HG02798 (cell line): ENCODE data around the gene INMT.
A peak's percentile ranks its signal among the peaks of the same experiment; 100 is the strongest.

Source experiments
- ATAC-seq: cut with Tn5 transposase; IDR thresholded peaks from one replicate; pipeline ENCODE4 v1.9.1; 2021; ENCODE audit warnings: mild to moderate bottlenecking; ENCODE audit not compliant: unreplicated experiment, poor library complexity

Gene INMT

DNA sequence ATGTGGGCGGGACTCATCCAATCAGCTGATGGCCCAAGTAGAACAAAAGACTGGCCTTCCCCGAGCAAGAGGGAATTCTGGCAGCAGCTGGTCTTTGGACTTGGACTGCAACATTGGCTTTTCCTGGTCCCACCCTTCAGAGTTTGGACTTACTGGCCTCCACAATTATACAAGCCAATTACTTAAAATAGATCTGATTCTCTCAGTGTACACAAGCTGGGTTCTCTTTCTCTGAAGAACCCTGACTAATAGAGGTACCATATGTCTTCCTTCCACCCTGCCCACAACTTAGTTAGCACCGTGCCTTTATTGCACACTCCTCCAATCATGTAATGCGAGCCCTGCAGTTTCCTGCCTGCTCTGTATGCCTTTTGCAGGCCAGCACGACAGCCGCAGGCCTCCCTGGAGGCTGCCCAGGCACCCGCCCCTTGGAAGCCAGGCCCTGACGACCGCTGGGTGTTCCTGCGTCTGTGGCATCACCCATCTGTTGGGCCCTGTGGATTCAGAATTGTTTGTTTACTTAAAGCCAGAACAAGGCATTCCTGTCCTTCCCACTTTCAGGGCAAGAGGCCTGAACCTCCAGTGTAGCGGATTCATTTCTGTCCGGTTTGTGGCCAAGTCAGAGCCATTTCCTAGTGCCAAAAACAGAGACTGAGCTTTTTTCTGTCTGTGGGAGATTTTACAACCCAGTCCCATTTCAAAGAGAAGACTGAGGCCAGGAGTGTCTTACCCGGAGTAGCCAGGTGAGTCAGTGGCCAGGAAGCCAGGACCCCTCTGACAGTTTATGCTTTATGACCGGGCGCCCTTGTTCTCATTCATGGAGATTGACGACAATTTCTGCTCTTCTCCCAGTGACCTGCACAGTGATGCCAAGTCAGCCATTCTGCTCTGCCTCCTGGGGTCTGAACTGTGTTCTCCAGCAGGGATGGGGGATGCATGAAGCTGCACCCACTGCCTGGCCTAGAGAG is 968 bp upstream of the INMT start:
- no peak for ATAC-seq

GRCh38 chr7:30752484-30752883 is 549 bp downstream of the INMT start:
- ATAC-seq, result no peak

DNA sequence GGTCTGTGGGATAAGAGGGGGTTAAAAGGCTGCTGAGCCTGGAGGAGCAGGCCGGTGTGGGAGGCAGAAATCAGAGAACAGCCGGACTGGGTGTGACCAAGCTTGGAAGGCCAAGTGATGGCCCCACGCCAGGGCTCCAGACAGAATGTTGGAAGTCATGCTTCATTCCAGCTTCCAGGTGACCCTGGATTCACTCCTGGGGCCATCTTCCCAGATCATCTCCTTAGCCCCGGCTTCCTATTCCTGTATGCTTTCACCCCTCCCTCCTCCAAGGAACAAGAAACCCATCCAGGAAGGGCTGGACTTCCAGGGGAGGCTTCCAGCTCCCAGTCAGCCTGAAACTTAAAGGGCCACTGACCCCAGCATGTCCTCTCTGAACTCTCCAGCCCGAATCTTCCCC is 1.0 kb downstream of the INMT start:
- ATAC-seq, result no peak

DNA sequence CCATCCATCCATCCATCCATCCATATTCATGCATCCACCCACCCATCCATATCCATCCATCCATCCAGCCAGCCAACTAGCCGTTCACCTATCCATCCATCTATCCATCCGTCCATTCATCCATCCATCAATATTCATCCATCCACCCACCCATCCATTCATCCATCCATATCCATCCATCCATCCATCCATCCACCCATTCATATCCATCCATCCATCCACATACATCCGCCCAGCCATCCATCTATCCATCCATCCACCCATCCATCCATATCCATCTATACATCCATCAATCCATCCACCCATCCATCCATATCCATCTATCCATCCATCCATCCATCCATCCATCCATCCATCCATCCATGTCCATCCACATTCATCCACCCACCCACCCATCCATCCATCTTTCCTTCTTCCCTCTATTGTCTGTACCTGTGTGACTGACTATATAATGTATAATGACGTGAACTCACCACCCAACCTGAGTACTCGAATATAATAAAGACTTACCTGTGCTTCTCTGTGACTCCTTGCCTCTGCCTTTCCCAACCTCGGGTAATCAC is 2.5 kb downstream of the INMT start:
- ATAC-seq, result no peak

- no peak for ATAC-seq
Observed at GRCh38 chr7:30755384-30756154, 3.6 kb downstream of the INMT start.

DNA sequence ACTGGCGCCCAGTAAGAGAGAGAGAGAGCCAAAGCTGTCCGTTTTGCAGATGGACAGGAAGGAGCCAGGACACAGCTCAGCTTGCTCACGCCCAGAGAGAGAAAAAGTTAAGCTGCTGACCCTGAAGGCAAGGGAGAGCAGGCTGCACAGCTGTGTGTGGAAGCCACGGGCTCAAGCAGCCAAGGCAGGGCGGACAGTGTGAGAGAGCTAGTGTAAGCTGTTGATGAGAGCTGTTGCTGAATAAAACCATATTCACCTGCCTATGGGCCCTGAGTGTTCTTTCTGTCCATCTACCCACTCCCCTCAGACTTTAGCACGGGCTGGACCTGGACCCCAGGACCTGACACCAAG is 5.4 kb downstream of the INMT start:
- ATAC-seq, result no peak

DNA sequence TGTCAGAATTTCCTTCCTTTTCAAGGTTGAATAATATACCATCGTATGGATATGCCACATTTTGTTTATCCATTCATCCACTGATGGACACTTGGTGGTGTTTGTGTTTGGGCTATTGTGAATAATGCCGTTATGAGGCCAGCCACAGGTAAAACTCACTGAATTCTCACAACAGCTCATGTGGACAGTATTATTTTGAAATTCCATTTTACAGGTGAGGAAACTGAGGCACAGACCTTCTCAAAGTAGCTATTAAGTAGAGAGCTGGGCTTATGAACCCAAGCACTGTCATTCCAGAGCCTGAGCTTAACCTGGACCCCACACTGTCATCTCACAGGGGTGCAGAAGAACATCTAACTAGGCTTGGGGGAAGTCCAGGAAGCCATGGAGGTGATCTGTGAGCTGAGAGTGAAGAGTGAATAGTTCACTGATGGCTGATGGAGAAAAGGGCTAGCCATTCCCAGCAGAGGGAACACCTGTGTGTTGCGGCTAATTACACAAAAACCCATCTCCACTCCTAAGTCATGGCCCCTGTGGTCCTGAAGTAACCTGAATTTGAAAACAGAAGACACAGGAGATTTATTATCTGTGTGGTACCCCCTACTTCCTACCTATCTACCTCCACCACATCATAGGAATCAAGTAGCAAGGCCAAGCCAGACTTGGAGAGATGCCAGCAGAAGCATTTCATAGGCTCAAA is 8.7 kb downstream of the INMT start:
- ATAC-seq, result no peak

DNA sequence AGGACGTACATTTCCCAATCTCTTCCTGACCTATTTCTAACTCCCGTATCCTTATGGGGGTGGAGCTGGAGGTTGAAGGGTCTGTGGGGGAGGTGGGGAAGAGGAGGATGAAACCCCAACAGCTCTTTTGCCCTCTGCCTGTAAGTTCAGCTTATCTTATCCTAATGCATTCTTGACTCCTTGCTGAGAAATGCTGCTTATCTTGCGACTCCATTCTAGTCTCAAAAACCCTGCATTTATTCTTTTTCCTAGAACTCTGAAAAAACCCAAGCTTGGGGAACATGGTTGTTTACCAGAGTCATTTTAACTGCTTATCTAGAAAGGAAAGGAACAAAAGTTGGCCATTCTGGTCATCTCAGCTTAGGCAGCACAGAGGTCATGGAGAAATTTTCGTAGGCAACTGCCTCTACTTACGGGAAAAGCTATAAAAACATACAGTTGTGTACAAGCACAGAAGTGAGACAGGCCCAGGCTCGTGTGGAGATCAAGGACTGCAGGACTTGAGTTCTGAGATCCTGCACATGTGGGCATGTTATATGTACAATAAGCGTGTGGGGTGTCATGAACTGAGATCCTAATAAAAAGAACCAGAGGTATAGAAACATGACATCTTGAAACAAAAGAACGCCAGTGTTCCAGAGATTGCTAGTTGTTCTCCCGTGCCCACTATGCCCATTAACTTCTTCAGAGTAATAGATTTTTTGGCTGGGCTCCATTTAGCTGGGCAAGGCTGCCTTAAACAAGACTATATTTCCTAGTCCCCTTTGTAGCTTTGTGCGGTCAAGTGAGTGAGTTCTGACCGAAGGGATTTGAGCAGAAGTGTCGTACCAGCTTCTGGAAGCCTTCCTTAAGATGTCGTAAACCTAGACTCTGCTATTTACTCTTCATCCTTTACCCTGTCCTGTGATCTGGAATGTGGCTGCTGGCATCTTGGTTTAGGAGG is 9.6 kb downstream of the INMT start:
- ATAC-seq, result no peak

- ATAC-seq, result peak; percentile 99
Observed at GRCh38 chr7:30764030-30764975, 12.4 kb downstream of the INMT start.

DNA sequence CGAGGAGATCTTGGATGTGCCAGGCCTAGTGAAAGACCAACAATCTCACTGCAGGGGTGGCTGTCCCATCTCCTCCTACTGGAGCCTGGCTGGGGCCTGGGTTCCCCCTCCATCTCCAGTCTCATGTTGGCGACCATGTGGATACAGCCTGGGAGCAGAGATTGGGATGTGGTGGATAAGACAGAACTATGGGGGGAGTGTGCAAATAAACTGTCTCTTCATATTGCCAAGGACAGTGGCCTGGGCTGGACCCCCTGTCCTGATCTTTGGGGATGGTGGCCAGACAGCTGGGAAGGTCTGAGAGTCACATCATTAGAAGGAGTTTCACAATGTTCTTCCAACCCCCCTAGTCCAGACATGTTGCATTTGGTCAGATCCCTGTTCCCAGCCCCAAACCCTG is 13.5 kb downstream of the INMT start:
- ATAC-seq, result no peak

DNA sequence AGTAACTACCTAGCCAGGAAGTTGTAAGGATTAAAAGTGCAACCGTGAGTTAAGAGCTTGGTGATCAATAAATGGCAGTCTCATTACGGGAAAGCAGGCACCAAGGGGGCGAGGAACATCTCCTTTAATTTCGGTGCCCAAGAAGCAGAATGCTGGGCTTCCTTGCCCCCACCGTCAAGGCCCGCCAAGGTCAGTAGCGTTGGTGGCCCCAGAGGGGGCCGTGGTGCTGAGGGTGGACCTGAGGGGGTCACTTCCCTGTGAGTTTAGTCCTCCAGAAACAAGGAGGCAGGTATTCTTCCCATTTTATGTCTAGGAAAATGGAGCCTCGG is 18.9 kb downstream of the INMT start:
- ATAC-seq, result no peak

- ATAC-seq, result peak; percentile 94
Observed at GRCh38 chr7:30771174-30771879, 19.4 kb downstream of the INMT start, which contains the start of gene MINDY4. TSS of gene MINDY4 (plus strand) at chr7:30771417. CDS start at chr7:30771494, 77 bp downstream.

- ATAC-seq, result no peak
Observed at GRCh38 chr7:30771880-30772425, 20.0 kb downstream of the INMT start.

DNA sequence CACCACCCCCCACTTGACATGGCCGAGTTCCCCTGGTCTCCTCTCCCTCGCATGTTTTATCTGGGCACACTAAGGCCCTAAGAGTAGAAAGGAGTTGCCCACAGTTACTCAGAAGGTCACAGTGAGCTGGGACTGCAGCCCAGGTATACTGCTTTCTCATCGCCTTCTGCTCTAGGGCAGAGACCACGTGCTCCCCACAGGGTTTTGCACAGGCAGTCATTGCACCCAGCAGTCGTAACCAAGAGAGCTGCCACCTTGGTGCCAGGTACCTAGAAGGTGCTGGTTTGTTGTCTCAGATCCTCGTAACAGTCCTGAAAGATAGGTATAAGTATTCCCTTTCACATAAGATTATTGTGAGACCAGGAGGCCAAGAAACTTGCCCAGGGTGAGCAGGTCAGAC is 21.0 kb downstream of the INMT start:
- no peak for ATAC-seq

- ATAC-seq, result no peak
Observed at GRCh38 chr7:30775992-30776391, 24.1 kb downstream of the INMT start.

- no peak for ATAC-seq
Observed at GRCh38 chr7:30776971-30777370, 25.0 kb downstream of the INMT start.

DNA sequence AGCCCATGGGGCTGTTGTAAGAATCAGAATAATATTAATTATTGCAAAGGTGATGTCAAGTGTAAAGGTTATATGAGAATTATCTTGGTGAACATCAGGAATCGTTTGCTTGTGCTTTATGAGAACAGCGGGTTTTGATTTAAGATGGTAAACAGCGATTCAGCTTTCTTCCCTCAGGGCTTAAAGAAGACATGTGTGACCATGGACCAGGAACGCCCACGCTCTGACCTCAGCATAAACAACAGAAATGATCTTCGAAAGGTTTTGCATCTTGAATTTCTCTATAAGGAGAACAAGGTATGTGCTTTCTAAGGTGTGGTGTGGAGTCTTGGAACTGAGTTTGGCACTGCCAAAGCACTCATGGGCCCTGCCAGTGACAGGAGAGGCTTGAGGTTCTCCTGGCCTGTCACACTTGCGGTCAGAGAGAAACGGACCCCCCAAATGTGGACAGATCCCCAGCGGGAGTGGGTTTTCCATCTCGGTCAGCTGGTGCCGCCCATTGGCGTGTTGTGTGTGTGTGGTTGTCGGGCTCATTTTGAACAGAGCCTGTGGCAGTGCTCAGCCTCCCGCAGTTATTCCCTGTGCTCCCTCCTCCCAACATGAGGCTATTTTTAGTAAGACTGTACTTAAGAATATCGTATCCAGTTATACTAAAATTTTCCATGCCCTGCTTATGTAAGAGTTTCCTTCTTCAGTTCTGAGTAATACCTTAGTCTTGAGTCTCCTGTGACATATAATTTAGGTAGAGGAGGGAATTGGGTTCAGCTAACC is 26.5 kb downstream of the INMT start:
- ATAC-seq, result no peak
